PC-9 (cell line): ENCODE measurements around the gene COL4A5. TPM values are rescaled to one million over a fixed set of nuclear protein-coding genes. Genes with fewer than 3 reads are reported as not detected.

Source experiments
- BruUV-seq: library from RNA; stranded (reverse); fragments of 400-500 nt; replicated peaks from 2 replicates; lab custom pipeline; 2021; lab: Mats Ljungman, UMichigan
- CTCF ChIA-PET: fragments of 300-600 bp; sonication (Branson Sonifier 250); formaldehyde crosslinking; loops from one replicate; lab custom pipeline; 2022; ENCODE audit warnings: antibody characterized with exemption; lab: Charles Lee
- POLR2A ChIA-PET: fragments of 300-600 bp; sonication (Branson Sonifier 250); formaldehyde crosslinking; loops from one replicate; lab custom pipeline; 2022; ENCODE audit warnings: antibody characterized with exemption; ENCODE audit not compliant: unreplicated experiment; lab: Charles Lee
- DNase-seq, 2 experiments: peaks; one replicate each; pipeline versions ENCODE4 v3.0.0 to v3.0.0-alpha.2; 2015 to 2022; ENCODE audit warnings: mixed read lengths in 1 of 2
- H2AFZ ChIP-seq: fragments of 200-600 bp; sonication (generic); 2 replicates; pipeline ENCODE4 v1.8.1; 2017; ENCODE audit warnings: antibody characterized with exemption
- H3F3A ChIP-seq: fragments of 200-600 bp; sonication (generic); 2 replicates; pipeline ENCODE4 v1.8.1; 2017; ENCODE audit warnings: antibody characterized with exemption, mild to moderate bottlenecking, low read depth; ENCODE audit not compliant: insufficient read depth
- H3K27ac ChIP-seq: fragments of 200-600 bp; sonication (generic); 2 replicates; pipeline ENCODE4 v1.6.1; 2016; ENCODE audit warnings: mixed run types
- H3K27me3 ChIP-seq: fragments of 200-600 bp; sonication (generic); 2 replicates; pipeline ENCODE4 v1.6.1; 2016; ENCODE audit warnings: low read depth, mixed run types; ENCODE audit not compliant: insufficient read depth
- H3K36me3 ChIP-seq: fragments of 200-600 bp; sonication (generic); 2 replicates; pipeline ENCODE4 v1.6.1; 2016; ENCODE audit warnings: low read depth, mixed run types
- H3K4me1 ChIP-seq: fragments of 200-600 bp; sonication (generic); replicated peaks from 2 replicates; pipeline ENCODE4 v1.6.1; 2016; ENCODE audit warnings: mixed run types; ENCODE audit not compliant: insufficient read depth
- H3K4me2 ChIP-seq: fragments of 200-600 bp; sonication (generic); 2 replicates; pipeline ENCODE4 v1.6.1; 2017; ENCODE audit warnings: mixed run types
- H3K4me3 ChIP-seq: fragments of 200-600 bp; sonication (generic); 2 replicates; pipeline ENCODE4 v1.6.1; 2016; ENCODE audit warnings: mixed run types
- H3K79me2 ChIP-seq: fragments of 200-600 bp; sonication (generic); 2 replicates; pipeline ENCODE4 v1.6.1; 2017; ENCODE audit warnings: low read depth, mixed run types
- H3K9me2 ChIP-seq: fragments of 200-600 bp; sonication (generic); 2 replicates; pipeline ENCODE4 v1.8.1; 2017; ENCODE audit warnings: mild to moderate bottlenecking; ENCODE audit not compliant: insufficient read depth
- H3K9me3 ChIP-seq: fragments of 200-600 bp; sonication (generic); 2 replicates; pipeline ENCODE4 v1.8.1; 2016; ENCODE audit warnings: low read depth; ENCODE audit not compliant: insufficient read depth
- H4K20me1 ChIP-seq: fragments of 200-600 bp; sonication (generic); 2 replicates; pipeline ENCODE4 v1.8.1; 2017; ENCODE audit not compliant: insufficient read depth
- EZH2 ChIP-seq: fragments of 200-600 bp; sonication (generic); IDR thresholded peaks from 2 replicates; pipeline ENCODE4 v1.8.0; 2017; ENCODE audit warnings: antibody characterized with exemption, low read depth
- intact Hi-C: fragments of 100-400 bp; cut with micrococcal nuclease; formaldehyde crosslinking; loops from one replicate; pipeline ENCODE4 v1.10.0; 2022; ENCODE audit not compliant: unreplicated experiment
- total RNA-seq: library from RNA; stranded (reverse); gene quantifications from 2 replicates; pipeline ENCODE4 v1.2.3, GENCODE V29; 2021

Gene COL4A5
- total RNA-seq, 1 experiment from 2014 or later, result 82.3 TPM

DNA sequence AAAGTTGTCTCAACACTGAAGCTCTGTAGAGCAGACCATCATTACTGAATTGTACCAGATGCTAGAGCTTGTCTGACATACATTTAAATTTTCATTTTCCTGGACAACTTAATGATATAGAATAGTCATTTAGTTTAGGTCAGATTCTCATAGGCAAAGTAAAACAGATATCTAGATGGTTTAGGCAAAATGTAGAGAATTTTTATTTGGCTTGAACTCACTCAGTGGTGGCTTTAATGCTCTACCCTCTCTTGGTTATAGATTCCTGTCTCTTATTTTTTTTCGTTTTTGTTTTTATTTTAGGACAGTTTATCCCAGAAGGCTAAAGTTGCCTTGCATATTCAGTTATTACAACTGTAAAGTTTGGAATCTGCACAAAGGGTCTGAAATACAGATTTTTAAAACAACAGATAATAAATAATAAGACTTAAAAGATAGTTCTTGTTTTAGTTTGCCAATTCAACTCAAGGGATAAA, 300.7 kb downstream of the COL4A5 start:
- Histone ChIP-seq H3K4me3 (no peak overlapping the region), H3K36me3 (no peaks in the 10 kb centered on the region), H4K20me1 (no peaks in the 10 kb centered on the region), H3K27ac (no peak overlapping the region), H3K4me2 (no peak overlapping the region), H3K79me2 (no peaks in the 10 kb centered on the region), H3K9me2 (no peaks in the 10 kb centered on the region), H3F3A (no peaks in the 10 kb centered on the region), H2AFZ (no peak overlapping the region), H3K9me3 (no peaks in the 10 kb centered on the region), H3K27me3 (peaks cover 10% of the 10 kb centered on the region; the same call in 1 of the 2 replicates), H3K4me1 (no peaks in the 10 kb centered on the region)
- CTCF ChIA-PET, result no interaction called here
- no peak for DNase-seq
- POLR2A ChIA-PET, result no interaction called here
- no TSS peak for BruUV-seq
- no peak for TF ChIP-seq EZH2
- intact Hi-C loops, result no loop called here

Other genes starting within 250 kb of the COL4A5 start
- gene COL4A6, start 1.4 kb upstream of the COL4A5 start, total RNA-seq, result 13.6 and 15.5 TPM in 2 replicates